ENCODE data around the gene CAPRIN2. TPM values are rescaled to one million over a fixed set of nuclear protein-coding genes. Genes with fewer than 3 reads are reported as not detected.

Gene CAPRIN2
- polyA plus RNA-seq, 3 donors, result 1.4 to 10.3 (median 2.0) TPM

DNA sequence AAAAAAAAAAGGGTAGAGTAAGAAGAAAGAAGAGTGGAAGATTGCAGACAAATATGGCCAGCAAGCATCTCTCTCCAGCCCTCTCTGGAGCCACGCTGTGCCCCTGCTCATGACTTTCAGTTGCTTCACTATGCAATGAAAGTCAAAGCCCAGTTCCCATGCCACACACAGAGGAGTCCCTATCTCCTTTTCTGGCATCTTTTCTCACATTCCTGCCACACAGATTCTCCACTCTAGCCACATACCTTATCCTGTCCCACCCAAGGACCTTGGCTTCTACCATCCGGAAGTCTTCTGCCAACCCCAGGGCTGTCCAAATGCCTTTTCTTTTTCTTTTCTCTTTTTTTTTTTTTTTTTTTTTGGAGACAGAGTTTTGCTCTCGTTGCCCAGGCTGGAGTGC, 39.3 kb upstream of the CAPRIN2 start:
- no peak for DNase-seq
- intact Hi-C loops (cut with micrococcal nuclease), result no loop called here
- Histone ChIP-seq H3K4me3 (replicated peaks in 1 of 3; ENCODE audit: low read depth in 2 of 3, low read length in 3 of 3) (no peak overlapping the region), H3K79me2 (ENCODE audit: insufficient read depth, low read length) (no peaks in the 10 kb centered on the region), H3K4me2 (replicated peaks; ENCODE audit: extremely low read depth, low read length, poor library complexity, severe bottlenecking) (no peak overlapping the region), H3K9ac (ENCODE audit: insufficient read depth, low read length, poor library complexity, severe bottlenecking) (no peak overlapping the region), H2AFZ (ENCODE audit: insufficient read depth, low read depth, low read length, poor library complexity, severe bottlenecking) (no peak overlapping the region), H3K27ac (ENCODE audit: low read depth in 1 of 2, low read length in 2 of 2) (no peak overlapping the region), H3K4me1 (ENCODE audit: control insufficient read depth in 1 of 2, insufficient read depth in 2 of 2, low read length in 2 of 2) (peaks cover 21 to 37% of the 10 kb centered on the region in 2 donors), H3K9me3 (replicated peaks in 1 of 2; ENCODE audit: control insufficient read depth in 1 of 2, insufficient read depth in 1 of 2, low read length in 2 of 2) (no peaks in the 10 kb centered on the region), H3K36me3 (replicated peaks in 1 of 2; ENCODE audit: control insufficient read depth in 1 of 2, insufficient read depth in 2 of 2, low read length in 2 of 2) (no peaks in the 10 kb centered on the region), H3K27me3 (ENCODE audit: control insufficient read depth in 2 of 2, insufficient read depth in 2 of 2, low read length in 2 of 2) (peaks cover 5 to 45% of the 10 kb centered on the region in 2 donors), H4K20me1 (ENCODE audit: insufficient read depth, low read length) (no peaks in the 10 kb centered on the region)
- peak overlapping the region in 1 of 2 donors; percentile 69 for H3K4me3 Mint-ChIP-seq
- H3K4me1 Mint-ChIP-seq, result peaks cover 29% of the 10 kb centered on the region
- peaks cover 32 to 58% (median 49%) of the 10 kb centered on the region in 3 donors for H3K27me3 Mint-ChIP-seq (ENCODE audit: low read depth in 3 of 3)
- peak overlapping the region in 2 of 7 donors; percentile 24 to 30 for H3K27ac Mint-ChIP-seq
- TF ChIP-seq, protein P1, sequence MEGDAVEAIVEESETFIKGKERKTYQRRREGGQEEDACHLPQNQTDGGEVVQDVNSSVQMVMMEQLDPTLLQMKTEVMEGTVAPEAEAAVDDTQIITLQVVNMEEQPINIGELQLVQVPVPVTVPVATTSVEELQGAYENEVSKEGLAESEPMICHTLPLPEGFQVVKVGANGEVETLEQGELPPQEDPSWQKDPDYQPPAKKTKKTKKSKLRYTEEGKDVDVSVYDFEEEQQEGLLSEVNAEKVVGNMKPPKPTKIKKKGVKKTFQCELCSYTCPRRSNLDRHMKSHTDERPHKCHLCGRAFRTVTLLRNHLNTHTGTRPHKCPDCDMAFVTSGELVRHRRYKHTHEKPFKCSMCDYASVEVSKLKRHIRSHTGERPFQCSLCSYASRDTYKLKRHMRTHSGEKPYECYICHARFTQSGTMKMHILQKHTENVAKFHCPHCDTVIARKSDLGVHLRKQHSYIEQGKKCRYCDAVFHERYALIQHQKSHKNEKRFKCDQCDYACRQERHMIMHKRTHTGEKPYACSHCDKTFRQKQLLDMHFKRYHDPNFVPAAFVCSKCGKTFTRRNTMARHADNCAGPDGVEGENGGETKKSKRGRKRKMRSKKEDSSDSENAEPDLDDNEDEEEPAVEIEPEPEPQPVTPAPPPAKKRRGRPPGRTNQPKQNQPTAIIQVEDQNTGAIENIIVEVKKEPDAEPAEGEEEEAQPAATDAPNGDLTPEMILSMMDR (IDR thresholded peaks at IDR 0.05), result no peak
- H3K9me3 Mint-ChIP-seq, result peaks cover 0 to 12% (median 4%) of the 10 kb centered on the region in 7 donors
- peaks cover 3% of the 10 kb centered on the region in 2 donors for H3K36me3 Mint-ChIP-seq
- whole genome bisulfite sequencing (ENCODE audit: insufficient coverage), result 100% methylated on average over 1 of the region's 3 CpGs

DNA sequence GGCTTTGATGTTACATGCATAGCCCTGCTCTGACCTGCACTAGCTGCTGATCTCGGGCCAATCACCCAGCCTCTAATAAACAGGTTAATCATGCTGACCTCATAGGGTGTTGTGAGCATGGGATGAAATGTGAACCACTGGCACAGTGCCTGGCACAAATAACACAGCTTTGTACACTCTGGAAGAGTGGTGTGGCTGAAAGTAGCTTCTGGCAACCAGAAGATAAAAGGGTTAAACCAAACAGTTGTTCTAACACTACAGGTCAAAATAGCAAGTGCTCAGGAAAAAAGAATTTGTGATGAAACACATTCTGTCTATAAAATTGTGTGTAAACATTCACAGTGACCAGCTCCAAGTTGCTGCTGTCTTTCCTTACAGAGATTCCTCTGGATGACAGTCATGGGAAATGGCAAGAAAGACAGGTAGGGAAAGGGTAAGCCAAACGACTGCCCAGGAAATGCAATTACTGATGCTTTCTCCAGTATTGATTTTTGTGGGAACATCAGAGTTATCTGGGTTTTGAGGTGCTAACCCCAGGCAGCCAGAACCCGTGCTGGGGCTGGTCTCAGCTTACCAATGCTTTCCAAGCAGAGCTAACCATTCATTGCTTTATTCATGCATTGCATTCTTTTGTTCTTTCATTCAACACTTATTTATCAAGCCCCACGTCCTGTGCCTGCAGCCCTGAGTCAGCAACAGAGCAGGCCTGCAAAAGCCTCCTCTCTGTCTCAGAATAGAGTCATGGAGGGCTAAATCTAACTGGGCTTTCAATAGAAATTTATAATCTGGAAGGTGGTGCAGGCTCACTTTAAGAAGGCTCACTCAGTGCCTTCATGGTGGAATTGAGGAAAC, 38.1 kb upstream of the CAPRIN2 start:
- Histone ChIP-seq H3K4me2 (replicated peaks; ENCODE audit: extremely low read depth, low read length, poor library complexity, severe bottlenecking) (no peak overlapping the region), H3K27ac (ENCODE audit: low read depth in 1 of 2, low read length in 2 of 2) (no peak overlapping the region), H2AFZ (ENCODE audit: insufficient read depth, low read depth, low read length, poor library complexity, severe bottlenecking) (no peak overlapping the region), H3K4me1 (ENCODE audit: control insufficient read depth in 1 of 2, insufficient read depth in 2 of 2, low read length in 2 of 2) (peaks cover 21 to 37% of the 10 kb centered on the region in 2 donors), H3K9ac (ENCODE audit: insufficient read depth, low read length, poor library complexity, severe bottlenecking) (no peak overlapping the region), H3K36me3 (replicated peaks in 1 of 2; ENCODE audit: control insufficient read depth in 1 of 2, insufficient read depth in 2 of 2, low read length in 2 of 2) (no peaks in the 10 kb centered on the region), H3K4me3 (replicated peaks in 1 of 3; ENCODE audit: low read depth in 2 of 3, low read length in 3 of 3) (no peak overlapping the region), H4K20me1 (ENCODE audit: insufficient read depth, low read length) (no peaks in the 10 kb centered on the region), H3K9me3 (replicated peaks in 1 of 2; ENCODE audit: control insufficient read depth in 1 of 2, insufficient read depth in 1 of 2, low read length in 2 of 2) (no peaks in the 10 kb centered on the region), H3K27me3 (ENCODE audit: control insufficient read depth in 2 of 2, insufficient read depth in 2 of 2, low read length in 2 of 2) (peaks cover 5 to 35% of the 10 kb centered on the region in 2 donors), H3K79me2 (ENCODE audit: insufficient read depth, low read length) (no peaks in the 10 kb centered on the region)
- Mint-ChIP-seq H3K36me3 (peaks cover 3% of the 10 kb centered on the region in 2 donors), H3K27me3 (ENCODE audit: low read depth in 3 of 3) (peaks cover 32 to 47% (median 39%) of the 10 kb centered on the region in 3 donors), H3K9me3 (peaks cover 0 to 11% (median 4%) of the 10 kb centered on the region in 7 donors), H3K27ac (no peak overlapping the region), H3K4me1 (peaks cover 29% of the 10 kb centered on the region), H3K4me3 (no peak overlapping the region)
- WGBS (ENCODE audit: insufficient coverage), result 50% methylated on average over 1 of the region's 4 CpGs
- TF ChIP-seq, protein P1 (IDR thresholded peaks at IDR 0.05), result no peak
- DNase-seq, result no peak
- intact Hi-C loops (cut with micrococcal nuclease), result no loop called here

Measured in CD14-positive monocyte (primary cell).